HL-60/S4 treated with retinoic acid at 250 ng/mL for 4 days and 3 days (cell line): ENCODE measurements around the gene CCDC63.

ENCODE experiments used
- in situ Hi-C: fragments of 300-500 bp; cut with MboI; formaldehyde crosslinking; loops from 2 replicates; pipeline ENCODE4 v1.7.0; 2022; ENCODE audit warnings: low sequenced_read_pairs

Gene CCDC63

GRCh38 chr12:110846615-110847566 lies at the start of gene CCDC63:
Gene CCDC63, plus strand, starts transcription at chr12:110846987. Its CDS starts 5,968 bp downstream, at chr12:110852955.
- in situ Hi-C loops, result no loop called here

DNA sequence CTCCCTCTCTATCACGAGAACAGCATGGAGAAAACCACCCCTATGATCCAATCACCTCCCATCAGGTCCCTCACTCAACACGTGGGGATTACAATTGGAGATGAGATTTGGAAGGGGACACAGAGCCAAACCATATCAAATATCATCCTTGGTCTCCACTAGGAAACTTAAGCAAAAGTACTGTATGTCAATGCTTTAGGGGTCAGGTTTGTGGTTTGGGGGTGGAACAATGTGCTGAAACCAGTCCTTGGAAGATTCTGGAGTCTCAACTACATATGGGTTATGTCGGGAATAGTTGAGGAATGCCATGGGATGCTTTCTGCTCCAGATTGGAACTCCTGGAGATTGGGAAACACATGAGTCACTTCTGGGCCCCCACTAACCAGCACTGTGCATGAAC lies 48.3 kb upstream of the CCDC63 start:
- in situ Hi-C loops, result no loop called here

DNA sequence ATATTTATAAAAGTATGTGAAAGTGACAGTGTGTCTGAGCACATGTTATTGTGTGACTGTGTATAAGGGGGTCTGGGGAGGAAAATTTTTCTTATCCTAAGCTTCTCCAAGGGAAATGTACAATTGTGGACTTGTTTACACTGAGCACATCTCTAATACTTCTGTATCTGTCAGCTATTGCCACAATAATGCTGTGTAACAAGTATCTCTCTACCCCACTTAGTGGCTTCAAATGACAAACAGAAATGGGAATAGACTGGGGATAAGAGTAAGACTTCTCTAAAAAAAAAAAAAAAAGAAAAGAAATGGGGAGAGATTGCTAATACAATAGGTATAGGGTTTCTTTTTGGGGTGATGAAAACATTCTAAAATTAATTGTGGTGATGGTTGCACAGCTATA lies 44.3 kb upstream of the CCDC63 start:
- in situ Hi-C loops, result no loop called here

- in situ Hi-C loops, result no loop called here
These were observed 42.4 kb upstream of the CCDC63 start for GRCh38 chr12:110804406-110804805.

GRCh38 chr12:110807640-110808039 lies 39.1 kb upstream of the CCDC63 start:
- in situ Hi-C loops, result no loop called here

DNA sequence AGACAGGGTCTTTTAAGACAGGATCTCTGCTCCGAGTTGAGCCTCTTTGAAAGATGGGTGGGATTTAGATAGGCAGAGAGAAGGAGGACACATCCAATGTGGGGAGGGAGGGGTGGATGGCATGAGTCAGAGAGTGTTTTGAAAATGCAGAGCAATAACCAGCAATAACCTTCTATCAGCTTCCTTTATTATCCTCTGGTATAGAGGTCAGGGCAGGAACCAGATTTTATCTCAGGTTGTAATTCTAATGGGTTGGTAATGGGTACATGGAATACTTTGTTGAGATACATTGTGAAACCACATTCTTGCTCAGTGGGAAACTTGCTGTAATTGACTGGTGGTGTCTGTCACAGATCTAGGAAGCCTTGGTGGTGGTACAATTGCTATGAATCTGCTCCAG lies 37.6 kb upstream of the CCDC63 start:
- in situ Hi-C loops, result no loop called here

GRCh38 chr12:110811972-110812371 lies 34.8 kb upstream of the CCDC63 start:
- in situ Hi-C loops, result no loop called here

- in situ Hi-C loops, result no loop called here
These were observed 33.5 kb upstream of the CCDC63 start for GRCh38 chr12:110813285-110813684.

DNA sequence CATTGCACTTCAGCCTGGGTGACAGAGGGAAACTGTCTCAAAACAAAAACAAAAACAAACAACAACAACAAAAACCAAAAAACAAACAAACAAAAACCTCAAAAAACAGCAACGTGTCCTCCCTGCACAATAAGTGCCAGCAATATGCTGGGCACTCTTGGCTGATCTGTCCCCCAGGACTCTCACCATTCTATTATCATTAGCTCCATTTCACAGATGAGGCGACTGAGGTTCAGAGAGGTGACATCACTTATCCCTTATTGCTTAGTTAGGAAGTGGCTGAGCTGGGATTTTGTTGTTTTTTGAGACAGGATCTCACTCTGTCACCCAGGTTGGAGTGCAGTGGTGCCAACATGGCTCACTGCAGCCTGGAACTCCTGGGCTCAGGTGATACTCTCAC lies 33.0 kb upstream of the CCDC63 start:
- in situ Hi-C loops, result no loop called here

DNA sequence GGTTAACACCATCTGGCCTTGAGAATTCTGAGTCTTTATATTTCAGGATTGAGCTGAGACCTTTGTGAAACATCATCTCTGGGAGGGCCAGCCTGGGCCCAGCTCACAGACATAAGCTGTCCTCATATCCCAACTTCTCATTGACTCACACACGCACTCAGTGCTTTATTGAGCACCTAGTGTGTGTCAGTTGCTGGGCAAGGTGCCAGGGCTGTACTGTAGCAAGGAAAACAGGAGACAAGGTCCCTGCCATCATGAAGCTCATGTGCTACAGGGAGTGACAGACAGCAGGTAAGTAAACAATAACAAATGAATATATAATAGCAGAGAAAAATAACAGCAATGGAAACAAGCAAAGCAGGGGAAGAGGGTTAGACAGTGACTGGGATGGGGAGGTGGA lies 30.5 kb upstream of the CCDC63 start:
- in situ Hi-C loops, result no loop called here

DNA sequence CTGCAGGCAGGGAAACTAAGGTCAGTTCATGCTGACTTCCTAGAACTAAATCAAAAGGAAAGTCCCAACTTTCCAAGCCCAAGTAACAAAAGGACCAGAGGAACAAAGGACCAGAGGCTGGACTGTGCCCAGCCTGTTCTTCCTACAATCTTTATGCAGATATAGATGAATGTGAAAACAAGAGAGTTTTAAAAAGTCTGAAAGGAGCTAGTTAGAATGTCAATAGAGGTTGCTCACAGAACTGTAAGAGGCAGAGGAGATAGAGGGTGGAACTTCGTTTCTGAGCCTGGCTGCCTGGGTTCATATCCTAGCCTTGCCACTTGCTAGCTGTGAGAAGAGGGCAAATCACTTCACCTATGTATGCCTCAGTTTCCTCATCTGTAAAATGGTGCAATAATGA lies 30.0 kb upstream of the CCDC63 start:
- in situ Hi-C loops, result no loop called here

- in situ Hi-C loops, result no loop called here
These were observed 28.3 kb upstream of the CCDC63 start for GRCh38 chr12:110818511-110818910.

- in situ Hi-C loops, result no loop called here
These were observed 27.6 kb upstream of the CCDC63 start for GRCh38 chr12:110819150-110819549.

DNA sequence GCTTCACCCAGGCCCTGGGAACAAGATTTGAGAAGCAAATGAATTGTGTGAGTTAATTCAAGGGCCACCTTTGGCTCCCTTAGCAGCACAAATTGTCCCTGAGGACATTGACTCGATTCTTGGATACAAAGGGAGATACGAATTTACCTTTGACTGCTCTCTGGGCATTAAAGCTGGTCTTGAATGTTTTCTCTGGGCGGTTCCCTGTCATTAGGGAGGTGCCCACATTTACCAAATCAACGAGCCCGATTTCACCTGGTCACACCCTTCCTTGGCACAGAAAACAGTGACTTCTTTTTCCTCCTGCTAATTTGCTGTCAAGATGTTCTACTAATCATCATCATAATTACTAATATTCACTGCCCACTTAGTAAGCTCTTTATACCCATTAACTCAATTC lies 27.1 kb upstream of the CCDC63 start:
- in situ Hi-C loops, result no loop called here

- in situ Hi-C loops, result no loop called here
These were observed 24.9 kb upstream of the CCDC63 start for GRCh38 chr12:110821917-110822316.

GRCh38 chr12:110822821-110823415 lies 23.9 kb upstream of the CCDC63 start:
- in situ Hi-C loops, result no loop called here

- in situ Hi-C loops, result no loop called here
These were observed 22.4 kb upstream of the CCDC63 start for GRCh38 chr12:110824342-110824741.

- in situ Hi-C loops, result no loop called here
These were observed 21.3 kb upstream of the CCDC63 start for GRCh38 chr12:110825530-110825929.

- in situ Hi-C loops, result no loop called here
These were observed 20.1 kb upstream of the CCDC63 start for GRCh38 chr12:110826592-110827200.

GRCh38 chr12:110829308-110829707 lies 17.5 kb upstream of the CCDC63 start:
- in situ Hi-C loops, result no loop called here

DNA sequence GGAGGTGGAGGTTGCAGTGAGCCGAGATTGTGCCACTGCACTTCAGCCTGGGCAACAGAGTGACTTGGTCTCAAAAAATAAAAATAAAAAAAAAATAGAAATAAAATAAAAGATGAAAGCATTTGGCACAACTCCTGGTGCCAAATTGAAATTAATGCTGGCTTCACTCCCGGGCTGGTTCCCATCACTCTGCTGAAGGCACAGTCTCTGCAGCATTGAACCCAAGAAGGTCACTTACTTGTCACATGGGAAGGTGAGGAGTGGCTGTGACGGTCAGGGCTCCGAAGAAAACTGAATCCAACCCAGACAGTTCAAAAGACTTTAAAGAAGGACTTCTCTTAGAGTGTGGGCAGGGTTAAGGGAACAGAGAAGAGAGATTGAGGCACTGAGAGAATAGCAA lies 10.5 kb upstream of the CCDC63 start:
- in situ Hi-C loops, result no loop called here

DNA sequence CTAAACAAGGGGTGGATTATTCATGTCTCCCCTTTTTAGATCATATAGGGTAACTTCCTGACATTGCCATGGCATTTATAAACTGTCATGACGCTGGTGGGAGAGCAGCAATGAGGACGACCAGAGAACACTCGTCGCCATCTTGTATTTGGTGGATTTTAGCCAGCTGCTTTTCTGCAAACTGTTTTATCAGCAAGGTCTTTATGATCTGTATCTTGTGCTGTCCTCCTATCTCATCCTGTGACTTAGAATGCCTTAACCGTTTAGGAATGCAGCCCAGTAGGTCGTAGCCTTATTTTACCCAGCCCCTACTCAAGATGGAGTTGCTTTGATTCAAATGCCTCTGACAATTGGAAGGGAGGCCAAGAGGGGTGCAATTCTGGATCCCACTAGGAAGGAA lies 5.8 kb upstream of the CCDC63 start:
- in situ Hi-C loops, result no loop called here
